Heart right ventricle (tissue), 16 donors: ENCODE measurements around the gene AEBP1. TPM values are rescaled to one million over a fixed set of nuclear protein-coding genes. Genes with fewer than 3 reads are reported as not detected.
A peak's percentile ranks its signal among the peaks of the same experiment; 100 is the strongest.

ENCODE experiments used
- ATAC-seq, 8 donors: fragments of 200-7000 bp; cut with Tn5 transposase; one replicate each; pipeline ENCODE4 v1.9.1; 2020; ENCODE audit warnings: mild to moderate bottlenecking in 8 of 8, moderate library complexity in 8 of 8, moderate number of reproducible peaks in 1 of 8
- DNase-seq, 2 donors: peaks; one replicate each; pipeline ENCODE4 v3.0.0-alpha.2; 2020
- H3K27ac ChIP-seq, 10 donors: fragments of 200-600 bp; sonication (generic) in 2 of 10; one replicate each; pipeline versions ENCODE4 v1.5.0 to v1.8.0; 2020 to 2022; ENCODE audit warnings: mild to moderate bottlenecking in 3 of 10
- H3K27me3 ChIP-seq, 7 donors: fragments of 200-600 bp; one replicate each; pipeline ENCODE4 v1.8.0; 2021 to 2022; ENCODE audit warnings: mild to moderate bottlenecking in 2 of 7
- H3K36me3 ChIP-seq, 9 donors: fragments of 200-600 bp; sonication (generic) in 1 of 9; one replicate each; pipeline versions ENCODE4 v1.5.0 to v1.8.0; 2020 to 2022; ENCODE audit warnings: mild to moderate bottlenecking in 2 of 9
- H3K4me1 ChIP-seq, 9 donors: fragments of 200-600 bp; sonication (generic) in 1 of 9; one replicate each; pipeline versions ENCODE4 v1.5.0 to v1.8.0; 2020 to 2022; ENCODE audit warnings: mild to moderate bottlenecking in 4 of 9
- H3K4me3 ChIP-seq, 10 donors: fragments of 200-600 bp; sonication (generic) in 2 of 10; one replicate each; pipeline versions ENCODE4 v1.5.0 to v1.8.0; 2020 to 2022; ENCODE audit warnings: mild to moderate bottlenecking in 7 of 10, moderate library complexity in 2 of 10
- H3K9me3 ChIP-seq, 11 donors: fragments of 200-600 bp in 10 of 11; sonication (generic) in 2 of 11; one replicate each; pipeline versions ENCODE4 v1.5.0 to v1.8.0; 2013 to 2022; ENCODE audit warnings: mild to moderate bottlenecking in 2 of 11, control low read depth in 1 of 11, moderate library complexity in 1 of 11
- CTCF ChIP-seq, 9 donors: fragments of 200-600 bp; sonication (generic) in 2 of 9; IDR thresholded peaks; one replicate each; pipeline versions ENCODE4 v1.5.0 to v1.8.0; 2021 to 2022; ENCODE audit warnings: antibody characterized with exemption in 9 of 9, mild to moderate bottlenecking in 5 of 9, moderate library complexity in 1 of 9
- WGBS, 2 donors: extraction: QIAGEN DNeasy Blood & Tissue Kit; methylation state at CpG; one replicate each; pipeline ENCODE4 v1.1.7; 2013; ENCODE audit warnings: inconsistent platforms in 1 of 2; 5-methylcytosine and 5-hydroxymethylcytosine counted together
- intact Hi-C, 10 donors: fragments of 100-400 bp; cut with DNase I; formaldehyde crosslinking; loops; one replicate each; pipeline versions ENCODE4 v1.11.1 to v1.14.2; 2022
- polyA plus RNA-seq, 2 donors: library from polyadenylated mRNA; stranded (reverse); fragments of 200-250 nt; gene quantifications; one replicate each; pipeline ENCODE4 v1.2.3, GENCODE V29; 2013
- total RNA-seq, 10 donors: library from RNA; stranded (reverse); fragmentation: NEBNext Ultra II Directional in 3 of 10; extraction: Animal tissue kit (Norgen Biotek cat#: 25700) in 3 of 10; gene quantifications; one replicate each; pipeline versions ENCODE4 v1.2.1 to v1.2.4, GENCODE V29; 2021 to 2023
- donor health status: Arrhythmogenic right ventricular cardiomyopathy.
- donor health status: ischemic (EF 13 %, LVEDD 7.1; RV severe dilation, severe dysfunction).
- donor health status: healthy with polysubstance abuse.
- donor health status: DM: no; HTN: yes; CAD: no.
- donor health status: DM: no; HTN: no; CAD: no.
- donor health status: ischemic (EF 25% LVEDD 6.9; RV normal size, moderate dysfunction).
- donor health status: ischemic (EF 25% LVEDD 5.7; RV mildly dilated, moderate dysfunction).
- donor health status: healthy.
- donor health status: DM: yes; HTN: yes; CAD: no.
- donor health status: Ischemic cardiomyopathy.
- donor health status: ischemic (EF 35%, LVEDD 5.7; RV mildly dilated, moderate dysfunction).
- donor health status: nonischemic (EF 11% LVEDD 7.7; RV severe dilation, severe dysfunction).
- donor health status: DM: yes; HTN: yes; CAD: no.
- donor health status: PGD.
- donor health status: ischemic (EF 29% LVEDD 5.4; RV normal size, mild dysfunction).
- donor health status: nonischemic (EF 23%, LVEDD 6.1; RV moderate dilation, normal function).

Gene AEBP1
- total and polyA plus RNA-seq, 12 donors = 14.1 to 33.7 (median 21.6) TPM

DNA sequence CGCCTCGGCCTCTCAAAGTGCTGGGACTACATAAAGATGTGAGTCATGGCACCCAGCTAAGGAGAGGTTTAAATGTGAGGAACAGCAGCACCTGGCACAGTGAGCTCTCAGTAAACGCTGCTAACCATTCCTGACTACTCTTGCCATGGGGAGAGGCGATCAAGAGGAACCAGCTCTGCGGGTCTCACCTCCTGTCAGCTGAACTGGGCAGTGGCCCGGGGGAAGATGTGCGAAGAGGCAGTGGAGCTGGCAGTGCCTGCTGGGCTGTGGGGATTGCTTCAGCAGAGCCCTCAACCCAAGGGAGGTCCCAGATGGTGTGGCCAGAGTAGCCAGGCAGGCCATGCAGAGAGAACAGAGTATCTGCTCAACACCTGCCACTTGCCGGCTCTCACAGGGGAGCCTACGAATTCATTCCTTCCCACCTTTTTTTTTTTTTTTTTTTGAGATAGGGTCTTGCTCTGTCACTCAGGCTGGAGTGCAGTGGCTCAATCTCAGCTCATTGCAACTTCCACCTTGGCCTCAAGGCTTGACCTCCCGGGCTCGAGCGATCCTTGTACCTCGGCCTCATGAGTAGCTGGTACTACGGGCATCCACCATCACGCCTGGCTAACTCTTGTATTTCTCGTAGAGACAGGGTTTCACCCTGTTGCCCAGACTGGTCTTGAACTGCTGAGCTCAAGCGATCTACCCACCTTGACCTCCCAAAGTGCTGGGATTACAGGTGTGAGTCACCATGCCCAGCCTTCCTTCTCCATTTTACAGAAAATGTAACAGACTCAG is 28.7 kb upstream of the AEBP1 start:
- TF ChIP-seq CTCF (IDR thresholded peaks at IDR 0.05) = no peak
- no peak for DNase-seq
- WGBS, 2 donors = 93 to 96% methylated on average over 17 of the region's 17 CpGs
- intact Hi-C loops = loop anchor here in 2 of 10 donors (5.0 to 10.0 kb wide), 2 partner anchors 47 to 119 kb away; partner anchors contain the start of gene POLD2 (in 1 of the 2)
- no peak for ATAC-seq
- Histone ChIP-seq H3K9me3 (no peaks in the 10 kb centered on the region), H3K4me3 (no peak overlapping the region), H3K4me1 (peaks cover 25 to 85% (median 57%) of the 10 kb centered on the region in 9 donors), H3K27me3 (no peaks in the 10 kb centered on the region), H3K36me3 (peaks cover 0 to 79% (median 51%) of the 10 kb centered on the region in 9 donors), H3K27ac (peak overlapping the region in 3 of 10 donors; percentile 31 to 84 (median 45))

DNA sequence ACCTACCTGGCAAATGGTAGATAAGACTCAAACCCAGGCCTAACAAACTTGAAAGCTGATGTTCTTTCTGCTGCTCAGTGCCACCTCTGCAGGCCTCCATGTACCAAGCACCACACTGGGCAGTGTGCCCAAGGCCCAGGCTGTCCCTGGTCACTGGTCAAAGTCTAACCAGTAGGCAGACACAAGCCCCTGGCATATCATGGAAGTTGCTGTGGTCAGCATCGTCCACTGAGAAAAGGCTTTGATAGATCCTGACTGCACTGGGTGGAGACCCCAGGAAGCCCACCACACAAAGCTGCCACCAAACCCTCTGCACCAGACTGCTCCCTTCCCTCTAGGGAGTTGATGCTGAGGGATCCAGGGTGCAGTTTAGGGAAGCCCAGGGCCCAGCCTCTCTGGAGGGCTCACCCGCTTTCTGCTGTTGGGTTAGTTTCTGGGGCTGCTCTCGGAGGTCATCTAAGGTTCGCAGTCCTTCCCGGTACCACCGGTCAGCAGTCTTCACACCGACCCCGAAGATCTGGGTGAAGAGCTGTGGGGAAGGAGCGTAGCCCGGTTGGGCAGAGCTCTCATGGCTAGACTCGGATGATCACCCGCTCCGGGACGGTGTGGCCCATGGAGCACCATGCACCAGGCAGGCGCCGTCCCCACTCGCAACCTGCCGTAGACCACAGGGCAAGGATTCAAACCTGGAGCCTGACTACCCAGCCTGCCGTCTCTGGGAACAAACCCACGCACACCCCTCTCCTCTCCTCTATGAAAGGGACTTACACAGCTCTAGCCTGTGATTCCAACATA is 27.8 kb upstream of the AEBP1 start:
- intact Hi-C loops = loop anchor here in 2 of 10 donors (5.0 to 10.0 kb wide), 2 partner anchors 46 to 119 kb away; partner anchors contain the start of gene POLD2 (in 1 of the 2)
- DNase-seq (no peak), ATAC-seq (no peak)
- Histone ChIP-seq H3K27ac (peak overlapping the region in 6 of 10 donors; percentile 2 to 84 (median 62)), H3K27me3 (no peaks in the 10 kb centered on the region), H3K4me1 (peaks cover 28 to 90% (median 65%) of the 10 kb centered on the region in 9 donors), H3K36me3 (peaks cover 0 to 82% (median 53%) of the 10 kb centered on the region in 9 donors), H3K4me3 (no peak overlapping the region), H3K9me3 (no peaks in the 10 kb centered on the region)
- no peak for TF ChIP-seq CTCF (IDR thresholded peaks at IDR 0.05)
- WGBS, 2 donors = 93 to 96% methylated on average over 20 of the region's 20 CpGs

GRCh38 chr7:44077061-44077460 is 27.1 kb upstream of the AEBP1 start:
- Histone ChIP-seq H3K9me3 (no peaks in the 10 kb centered on the region), H3K4me3 (no peak overlapping the region), H3K4me1 (peaks cover 24 to 88% (median 65%) of the 10 kb centered on the region in 9 donors), H3K27ac (peak overlapping the region in 8 of 10 donors; percentile 19 to 96 (median 78)), H3K27me3 (no peaks in the 10 kb centered on the region), H3K36me3 (peaks cover 0 to 82% (median 53%) of the 10 kb centered on the region in 9 donors)
- DNase-seq (no peak), ATAC-seq (no peak)
- intact Hi-C loops = loop anchor here in 2 of 10 donors (5.0 to 10.0 kb wide), 2 partner anchors 45 to 118 kb away; partner anchors contain the start of gene POLD2 (in 1 of the 2)
- WGBS, 2 donors = 86 to 88% methylated on average over 9 of the region's 9 CpGs
- no peak for TF ChIP-seq CTCF (IDR thresholded peaks at IDR 0.05)

- Histone ChIP-seq H3K9me3 (no peaks in the 10 kb centered on the region), H3K36me3 (peaks cover 0 to 81% (median 53%) of the 10 kb centered on the region in 9 donors), H3K27me3 (no peaks in the 10 kb centered on the region), H3K4me3 (no peak overlapping the region), H3K4me1 (peaks cover 22 to 82% (median 58%) of the 10 kb centered on the region in 9 donors), H3K27ac (peak overlapping the region in 8 of 10 donors; percentile 74 to 96 (median 78))
- DNase-seq = peak in 1 of 2 donors; percentile 72
- intact Hi-C loops = loop anchor here in 2 of 10 donors (5.0 to 10.0 kb wide), 2 partner anchors 45 to 117 kb away; partner anchors contain the start of gene POLD2 (in 1 of the 2)
- ATAC-seq = peak; percentile 1 to 52 (median 26)
- 44 to 58% methylated on average over 5 of the region's 5 CpGs for WGBS, 2 donors
- no peak for TF ChIP-seq CTCF (IDR thresholded peaks at IDR 0.05)
Measured at GRCh38 chr7:44077681-44078091, 26.5 kb upstream of the AEBP1 start.
